ENCODE data around the gene TTN. TPM values are rescaled to one million over a fixed set of nuclear protein-coding genes. Genes with fewer than 3 reads are reported as not detected.

TTN gene
- total RNA-seq, 2 experiments from 2014 or later: 0.02 to 0.19 TPM

- ChIA-PET POLR2A (interaction anchor here (1.0 to 1.7 kb wide), 3 partner anchors 9 to 34 kb away, joined by 3 to 4 read pairs (median 3); no protein-coding TSS in a partner anchor), CTCF (ENCODE audit: unreplicated experiment) (no interaction called here)
- H3K4me3 ChIP-seq (ENCODE audit: low read depth, low read length, poor library complexity, severe bottlenecking): peak overlapping the region; percentile 73
- peak; percentile 84 for TF ChIP-seq CTCF (conservative IDR thresholded peaks at IDR 0.05; ENCODE audit: low read length)
- TF ChIP-seq EZH2phosphoT487 (IDR thresholded peaks at IDR 0.05; ENCODE audit: borderline replicate concordance, low read depth, low read length): no peak
- peaks cover 9% of the 10 kb centered on the region; the same call in 1 of the 2 replicates for H3K79me2 ChIP-seq (ENCODE audit: insufficient read depth, low read depth, low read length)
- H3K36me3 ChIP-seq (ENCODE audit: insufficient read depth, low read length): no peaks in the 10 kb centered on the region
- no TSS peak for BruUV-seq (replicated peaks)
- H3K4me2 ChIP-seq (ENCODE audit: low read length): peak overlapping the region; percentile 74
- H2AFZ ChIP-seq (ENCODE audit: low read length): peak overlapping the region; percentile 44; the same call in 1 of the 2 replicates
- no peaks in the 10 kb centered on the region for H3K9me2 ChIP-seq (ENCODE audit: insufficient read depth, low read length)
- no peaks in the 10 kb centered on the region for H3K4me1 ChIP-seq (ENCODE audit: insufficient read depth, low read length, poor library complexity, severe bottlenecking)
- intact Hi-C loops (cut with micrococcal nuclease; ENCODE audit: unreplicated experiment): loop anchor here (1.0 kb wide), 1 partner anchor 44 kb away; no protein-coding TSS in a partner anchor
- H3K27ac ChIP-seq (ENCODE audit: low read depth, low read length, poor library complexity, severe bottlenecking): no peak overlapping the region
- H3K9me3 ChIP-seq (ENCODE audit: low read length): no peaks in the 10 kb centered on the region
- H4K20me1 ChIP-seq (ENCODE audit: insufficient read depth, low read length): no peaks in the 10 kb centered on the region
- DNase-seq (ENCODE audit: low spot score): peak; percentile 85
Observed at GRCh38 chr2:178522950-178523595, 284.1 kb downstream of the TTN start.

- Histone ChIP-seq H3K4me3 (ENCODE audit: low read depth, low read length, poor library complexity, severe bottlenecking) (no peak overlapping the region), H3K27ac (ENCODE audit: low read depth, low read length, poor library complexity, severe bottlenecking) (no peak overlapping the region), H3K4me2 (ENCODE audit: low read length) (no peak overlapping the region), H3K36me3 (ENCODE audit: insufficient read depth, low read length) (no peaks in the 10 kb centered on the region), H3K9me2 (ENCODE audit: insufficient read depth, low read length) (no peaks in the 10 kb centered on the region), H2AFZ (ENCODE audit: low read length) (no peak overlapping the region), H3K79me2 (ENCODE audit: insufficient read depth, low read depth, low read length) (peaks cover 9% of the 10 kb centered on the region; the same call in 1 of the 2 replicates), H4K20me1 (ENCODE audit: insufficient read depth, low read length) (no peaks in the 10 kb centered on the region), H3K9me3 (ENCODE audit: low read length) (no peaks in the 10 kb centered on the region), H3K4me1 (ENCODE audit: insufficient read depth, low read length, poor library complexity, severe bottlenecking) (no peaks in the 10 kb centered on the region)
- no peak for DNase-seq (ENCODE audit: low spot score)
- POLR2A ChIA-PET: interaction anchor here (0.7 kb wide), 1 partner anchor 404 kb away, joined by 7 read pairs; no protein-coding TSS in a partner anchor
- TF ChIP-seq EZH2phosphoT487 (IDR thresholded peaks at IDR 0.05; ENCODE audit: borderline replicate concordance, low read depth, low read length): no peak
- TF ChIP-seq CTCF (conservative IDR thresholded peaks at IDR 0.05; ENCODE audit: low read length): no peak
- intact Hi-C loops (cut with micrococcal nuclease; ENCODE audit: unreplicated experiment): no loop called here
- no TSS peak for BruUV-seq (replicated peaks)
- CTCF ChIA-PET (ENCODE audit: unreplicated experiment): no interaction called here
Observed at GRCh38 chr2:178521304-178522150, 285.7 kb downstream of the TTN start.
